ENCODE data around the gene KIF3B. TPM values are rescaled to one million over a fixed set of nuclear protein-coding genes. Genes with fewer than 3 reads are reported as not detected.
"Not testable (repeated sequence)": the region's sequence is repeated elsewhere in the genome, so short reads cannot be mapped to it uniquely, and the experiment has no call there.

Gene KIF3B
- total and polyA plus RNA-seq, 2 donors: 7.8 to 8.3 TPM

- peaks cover 4 to 13% of the 10 kb centered on the region in 2 donors for H3K4me1 ChIP-seq (ENCODE audit: control insufficient read depth in 2 of 2, insufficient read depth in 2 of 2, low read length in 2 of 2)
- H3K27me3 ChIP-seq (ENCODE audit: control insufficient read depth in 2 of 2, insufficient read depth in 1 of 2, low read length in 1 of 2): no peaks in the 10 kb centered on the region
- H3K4me3 ChIP-seq (ENCODE audit: low read length in 2 of 2): no peak overlapping the region
- peaks cover 2 to 8% of the 10 kb centered on the region in 2 donors for H3K36me3 ChIP-seq (ENCODE audit: control insufficient read depth in 2 of 2, insufficient read depth in 2 of 2, low read length in 1 of 2)
- WGBS: 91% methylated on average over 2 of the region's 2 CpGs
- DNase-seq (ENCODE audit: low read depth in 6 of 9, low spot score in 9 of 9): no peak
- H3K27ac ChIP-seq (ENCODE audit: low read depth in 1 of 2, low read length in 1 of 2): no peak overlapping the region
- no peaks in the 10 kb centered on the region for H3K9me3 ChIP-seq (ENCODE audit: control insufficient read depth in 2 of 2, insufficient read depth in 1 of 2, low read length in 1 of 2)
These were observed 61.7 kb downstream of the KIF3B start for GRCh38 chr20:32339116-32339515.

- not testable (repeated sequence) for DNase-seq (ENCODE audit: low read depth in 6 of 9, low spot score in 9 of 9); H3K4me3 ChIP-seq (ENCODE audit: low read length in 2 of 2); H3K9me3 ChIP-seq (ENCODE audit: control insufficient read depth in 2 of 2, insufficient read depth in 1 of 2, low read length in 1 of 2); H3K27me3 ChIP-seq (ENCODE audit: control insufficient read depth in 2 of 2, insufficient read depth in 1 of 2, low read length in 1 of 2); H3K36me3 ChIP-seq (ENCODE audit: control insufficient read depth in 2 of 2, insufficient read depth in 2 of 2, low read length in 1 of 2); H3K27ac ChIP-seq (ENCODE audit: low read depth in 1 of 2, low read length in 1 of 2)
- WGBS: 98% methylated on average over 2 of the region's 2 CpGs
- peaks cover 4 to 13% of the 10 kb centered on the region in 2 donors for H3K4me1 ChIP-seq (ENCODE audit: control insufficient read depth in 2 of 2, insufficient read depth in 2 of 2, low read length in 2 of 2)
These were observed 63.6 kb downstream of the KIF3B start for GRCh38 chr20:32341053-32341452.

- peaks cover 0 to under 1% of the 10 kb centered on the region in 2 donors for H3K36me3 ChIP-seq (ENCODE audit: control insufficient read depth in 2 of 2, insufficient read depth in 2 of 2, low read length in 1 of 2)
- no peak overlapping the region for H3K27ac ChIP-seq (ENCODE audit: low read depth in 1 of 2, low read length in 1 of 2)
- 97% methylated on average over 3 of the region's 3 CpGs for WGBS
These were observed 66.0 kb downstream of the KIF3B start for GRCh38 chr20:32343439-32343838.

GRCh38 chr20:32344835-32345506 lies 67.5 kb downstream of the KIF3B start:
- Histone ChIP-seq H3K27me3 (ENCODE audit: control insufficient read depth in 2 of 2, insufficient read depth in 1 of 2, low read length in 1 of 2) (no peaks in the 10 kb centered on the region), H3K9me3 (ENCODE audit: control insufficient read depth in 2 of 2, insufficient read depth in 1 of 2, low read length in 1 of 2) (no peaks in the 10 kb centered on the region), H3K36me3 (ENCODE audit: control insufficient read depth in 2 of 2, insufficient read depth in 2 of 2, low read length in 1 of 2) (no peaks in the 10 kb centered on the region), H3K4me3 (ENCODE audit: low read length in 2 of 2) (no peak overlapping the region), H3K4me1 (ENCODE audit: control insufficient read depth in 2 of 2, insufficient read depth in 2 of 2, low read length in 2 of 2) (no peaks in the 10 kb centered on the region), H3K27ac (ENCODE audit: low read depth in 1 of 2, low read length in 1 of 2) (no peak overlapping the region)
- 91% methylated on average over 7 of the region's 7 CpGs for WGBS
- DNase-seq (ENCODE audit: low read depth in 6 of 9, low spot score in 9 of 9): no peak

More at GRCh38 chr20:32343439-32343838, 66.0 kb downstream of the KIF3B start:
- Histone ChIP-seq H3K27me3 (ENCODE audit: control insufficient read depth in 2 of 2, insufficient read depth in 1 of 2, low read length in 1 of 2) (no peaks in the 10 kb centered on the region), H3K4me1 (ENCODE audit: control insufficient read depth in 2 of 2, insufficient read depth in 2 of 2, low read length in 2 of 2) (peaks cover 0 to 3% of the 10 kb centered on the region in 2 donors), H3K4me3 (ENCODE audit: low read length in 2 of 2) (no peak overlapping the region), H3K9me3 (ENCODE audit: control insufficient read depth in 2 of 2, insufficient read depth in 1 of 2, low read length in 1 of 2) (no peaks in the 10 kb centered on the region)
- DNase-seq (ENCODE audit: low read depth in 6 of 9, low spot score in 9 of 9): no peak

DNA sequence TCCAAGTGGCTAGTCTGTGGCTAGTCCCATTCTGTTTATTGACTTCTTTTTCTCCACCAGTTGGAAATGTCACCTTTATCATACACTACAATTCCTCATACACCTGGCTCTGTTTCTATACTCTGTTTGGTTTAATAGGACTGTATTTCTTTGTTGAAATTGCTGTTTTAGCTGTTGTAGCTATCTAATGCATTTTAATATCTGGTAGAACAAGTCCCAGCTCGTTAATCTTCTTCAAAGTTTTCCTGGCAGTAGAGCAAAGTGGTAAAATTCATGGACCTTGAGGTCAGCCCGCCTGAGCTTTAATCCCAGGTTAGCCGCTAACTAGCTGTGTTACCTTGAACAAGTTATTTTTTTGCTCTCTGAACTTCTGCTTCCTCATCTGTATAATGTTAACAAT lies 70.8 kb downstream of the KIF3B start:
- Histone ChIP-seq H3K4me3 (ENCODE audit: low read length in 2 of 2) (no peak overlapping the region), H3K4me1 (ENCODE audit: control insufficient read depth in 2 of 2, insufficient read depth in 2 of 2, low read length in 2 of 2) (no peaks in the 10 kb centered on the region), H3K27ac (ENCODE audit: low read depth in 1 of 2, low read length in 1 of 2) (no peak overlapping the region), H3K27me3 (ENCODE audit: control insufficient read depth in 2 of 2, insufficient read depth in 1 of 2, low read length in 1 of 2) (no peaks in the 10 kb centered on the region), H3K36me3 (ENCODE audit: control insufficient read depth in 2 of 2, insufficient read depth in 2 of 2, low read length in 1 of 2) (no peaks in the 10 kb centered on the region), H3K9me3 (ENCODE audit: control insufficient read depth in 2 of 2, insufficient read depth in 1 of 2, low read length in 1 of 2) (no peaks in the 10 kb centered on the region)
- no peak for DNase-seq (ENCODE audit: low read depth in 6 of 9, low spot score in 9 of 9)
- WGBS: 94% methylated on average over 3 of the region's 3 CpGs

- Histone ChIP-seq H3K27ac (ENCODE audit: low read depth in 1 of 2, low read length in 1 of 2) (no peak overlapping the region), H3K36me3 (ENCODE audit: control insufficient read depth in 2 of 2, insufficient read depth in 2 of 2, low read length in 1 of 2) (no peaks in the 10 kb centered on the region), H3K4me3 (ENCODE audit: low read length in 2 of 2) (no peak overlapping the region), H3K27me3 (ENCODE audit: control insufficient read depth in 2 of 2, insufficient read depth in 1 of 2, low read length in 1 of 2) (no peaks in the 10 kb centered on the region), H3K4me1 (ENCODE audit: control insufficient read depth in 2 of 2, insufficient read depth in 2 of 2, low read length in 2 of 2) (no peaks in the 10 kb centered on the region), H3K9me3 (ENCODE audit: control insufficient read depth in 2 of 2, insufficient read depth in 1 of 2, low read length in 1 of 2) (no peaks in the 10 kb centered on the region)
- DNase-seq (ENCODE audit: low read depth in 6 of 9, low spot score in 9 of 9): no peak
- 97% methylated on average over 3 of the region's 3 CpGs for WGBS
These were observed 73.0 kb downstream of the KIF3B start for GRCh38 chr20:32350421-32350820.

DNA sequence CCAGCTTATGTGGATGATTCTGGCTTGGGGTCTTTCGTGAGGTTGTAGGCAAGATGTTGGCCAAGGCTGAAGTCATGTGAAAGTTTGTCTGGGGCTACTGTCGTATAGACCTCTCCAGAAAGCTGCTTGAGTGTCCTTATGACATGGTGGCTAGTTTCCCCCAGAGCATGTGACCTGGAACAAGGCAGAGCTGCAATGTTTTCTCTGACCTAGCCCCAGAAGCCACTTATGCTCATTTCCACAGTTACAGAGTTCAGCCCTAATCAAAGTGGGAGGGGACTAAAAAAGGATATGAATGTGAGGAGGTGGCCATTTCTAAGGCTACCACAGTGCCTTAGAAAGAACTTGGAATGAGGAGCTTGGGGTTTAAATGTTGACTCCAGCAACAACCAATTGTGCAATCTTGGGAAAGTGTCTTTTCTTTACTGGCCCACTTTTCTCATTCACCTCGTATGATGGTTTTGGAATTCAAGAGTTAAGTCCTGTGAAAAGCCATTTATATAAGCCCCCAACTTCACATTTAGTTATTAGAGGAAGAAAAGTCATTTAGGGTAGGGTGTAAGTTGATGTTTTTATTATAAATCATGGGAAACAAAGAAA lies 74.8 kb downstream of the KIF3B start:
- H3K4me1 ChIP-seq (ENCODE audit: control insufficient read depth in 2 of 2, insufficient read depth in 2 of 2, low read length in 2 of 2): peaks cover 5% of the 10 kb centered on the region in 2 donors
- 95% methylated on average over 3 of the region's 3 CpGs for WGBS

GRCh38 chr20:32353848-32354496 lies 76.5 kb downstream of the KIF3B start:
- no peaks in the 10 kb centered on the region for H3K36me3 ChIP-seq (ENCODE audit: control insufficient read depth in 2 of 2, insufficient read depth in 2 of 2, low read length in 1 of 2)
- DNase-seq (ENCODE audit: low read depth in 6 of 9, low spot score in 9 of 9): no peak
- H3K9me3 ChIP-seq (ENCODE audit: control insufficient read depth in 2 of 2, insufficient read depth in 1 of 2, low read length in 1 of 2): no peaks in the 10 kb centered on the region
- H3K4me1 ChIP-seq (ENCODE audit: control insufficient read depth in 2 of 2, insufficient read depth in 2 of 2, low read length in 2 of 2): peaks cover 8 to 9% of the 10 kb centered on the region in 2 donors
- no peaks in the 10 kb centered on the region for H3K27me3 ChIP-seq (ENCODE audit: control insufficient read depth in 2 of 2, insufficient read depth in 1 of 2, low read length in 1 of 2)
- 97% methylated on average over 6 of the region's 6 CpGs for whole genome bisulfite sequencing
- H3K4me3 ChIP-seq (ENCODE audit: low read length in 2 of 2): no peak overlapping the region
- no peak overlapping the region for H3K27ac ChIP-seq (ENCODE audit: low read depth in 1 of 2, low read length in 1 of 2)

More for the DNA sequence above, 74.8 kb downstream of the KIF3B start:
- Histone ChIP-seq H3K9me3 (ENCODE audit: control insufficient read depth in 2 of 2, insufficient read depth in 1 of 2, low read length in 1 of 2) (no peaks in the 10 kb centered on the region), H3K27me3 (ENCODE audit: control insufficient read depth in 2 of 2, insufficient read depth in 1 of 2, low read length in 1 of 2) (no peaks in the 10 kb centered on the region), H3K4me3 (ENCODE audit: low read length in 2 of 2) (no peak overlapping the region), H3K36me3 (ENCODE audit: control insufficient read depth in 2 of 2, insufficient read depth in 2 of 2, low read length in 1 of 2) (no peaks in the 10 kb centered on the region), H3K27ac (ENCODE audit: low read depth in 1 of 2, low read length in 1 of 2) (no peak overlapping the region)
- no peak for DNase-seq (ENCODE audit: low read depth in 6 of 9, low spot score in 9 of 9)
